GM18499 (cell line): ENCODE data around the gene TNS3.

ENCODE experiments used
- ATAC-seq: cut with Tn5 transposase; IDR thresholded peaks from one replicate; pipeline ENCODE4 v1.9.1; 2021; ENCODE audit warnings: moderate number of reproducible peaks; ENCODE audit not compliant: insufficient read depth, unreplicated experiment

The TNS3 gene

GRCh38 chr7:47510192-47510591 is 71.7 kb downstream of the TNS3 start:
- ATAC-seq = no peak

GRCh38 chr7:47509571-47509970 is 72.3 kb downstream of the TNS3 start:
- ATAC-seq = no peak

- no peak for ATAC-seq
Observed at GRCh38 chr7:47508389-47509380, 73.2 kb downstream of the TNS3 start.

GRCh38 chr7:47507522-47507921 is 74.4 kb downstream of the TNS3 start:
- ATAC-seq = no peak

- no peak for ATAC-seq
Observed at GRCh38 chr7:47506382-47507339, 75.2 kb downstream of the TNS3 start.

- ATAC-seq = no peak
Observed at GRCh38 chr7:47505312-47506007, 76.5 kb downstream of the TNS3 start.

- ATAC-seq = no peak
Observed at GRCh38 chr7:47504551-47505311, 77.2 kb downstream of the TNS3 start.

GRCh38 chr7:47503281-47503680 is 78.6 kb downstream of the TNS3 start:
- ATAC-seq = no peak

GRCh38 chr7:47502240-47502877 is 79.6 kb downstream of the TNS3 start:
- no peak for ATAC-seq

GRCh38 chr7:47501406-47501805 is 80.5 kb downstream of the TNS3 start:
- ATAC-seq = no peak

GRCh38 chr7:47500103-47500563 is 81.8 kb downstream of the TNS3 start:
- ATAC-seq = no peak

GRCh38 chr7:47498229-47499056 is 83.5 kb downstream of the TNS3 start:
- no peak for ATAC-seq

GRCh38 chr7:47497367-47498096 is 84.4 kb downstream of the TNS3 start:
- ATAC-seq = peak; percentile 92

GRCh38 chr7:47496666-47497065 is 85.2 kb downstream of the TNS3 start:
- no peak for ATAC-seq

GRCh38 chr7:47496056-47496665 is 85.8 kb downstream of the TNS3 start:
- ATAC-seq = no peak

- no peak for ATAC-seq
Observed at GRCh38 chr7:47493976-47494911, 87.7 kb downstream of the TNS3 start.
